H1 (cell line): ENCODE data around the gene ULK2. TPM values are rescaled to one million over a fixed set of nuclear protein-coding genes. Genes with fewer than 3 reads are reported as not detected.

ENCODE experiments used
- CTCF ChIA-PET: fragments of 300-600 bp; sonication (Branson Sonifier 250); formaldehyde crosslinking; loops from one replicate; lab custom pipeline; 2021; ENCODE audit not compliant: partially characterized antibody; lab: Charles Lee
- POLR2A ChIA-PET: fragments of 300-600 bp; sonication (Branson Sonifier 250); formaldehyde crosslinking; loops from one replicate; lab custom pipeline; 2021; ENCODE audit warnings: inconsistent platforms; ENCODE audit not compliant: partially characterized antibody; lab: Charles Lee
- DNase-seq, 2 experiments: peaks; one replicate each; pipeline versions ENCODE4 v3.0.0 to v3.0.0-alpha.2; 2010 to 2022; ENCODE audit warnings: low spot score in 2 of 2, low read depth in 1 of 2, mixed read lengths in 1 of 2
- FAIRE-seq: peaks from 2 replicates; lab custom pipeline; 2011; peaks lifted over from hg19 to GRCh38; lab: Jason Lieb, UNC
- H2AFZ ChIP-seq: 2 replicates; pipeline ENCODE4 v1.8.1; 2012; ENCODE audit warnings: low read length, inconsistent platforms
- H2AK5ac ChIP-seq: 2 replicates; pipeline ENCODE4 v1.6.1; 2013; ENCODE audit warnings: low read depth, low read length
- H2BK120ac ChIP-seq: replicated peaks from 2 replicates; pipeline ENCODE3; 2013; ENCODE audit warnings: low read depth, low read length, inconsistent platforms
- H2BK12ac ChIP-seq: 2 replicates; pipeline ENCODE4 v1.6.1; 2013; ENCODE audit warnings: low read depth, low read length
- H2BK15ac ChIP-seq: 2 replicates; pipeline ENCODE4 v1.6.1; 2013; ENCODE audit warnings: low read length
- H2BK20ac ChIP-seq: 2 replicates; pipeline ENCODE4 v1.6.1; 2013; ENCODE audit warnings: low read length
- H2BK5ac ChIP-seq: 2 replicates; pipeline ENCODE4 v1.6.1; 2013; ENCODE audit warnings: low read depth, low read length
- H3K14ac ChIP-seq: 2 replicates; pipeline ENCODE4 v1.6.1; 2013; ENCODE audit warnings: inconsistent platforms; ENCODE audit not compliant: insufficient read length
- H3K18ac ChIP-seq: 2 replicates; pipeline ENCODE4 v1.6.1; 2013; ENCODE audit warnings: low read length; ENCODE audit errors: extremely low read depth
- H3K23ac ChIP-seq: 2 replicates; pipeline ENCODE4 v1.6.1; 2013; ENCODE audit warnings: inconsistent platforms; ENCODE audit not compliant: insufficient read length
- H3K23me2 ChIP-seq: 2 replicates; pipeline ENCODE4 v1.6.1; 2013; ENCODE audit warnings: low read depth, low read length
- H3K27ac ChIP-seq: 2 replicates; pipeline ENCODE4 v1.6.1; 2011; ENCODE audit warnings: low read depth, low read length, inconsistent platforms
- H3K27me3 ChIP-seq, 4 experiments: replicated peaks in 1 of 4; 1 replicate in 1 of 4; 2 replicates in 3 of 4; pipeline versions ENCODE4 v1.6.1 to v1.8.1; 2011 to 2013; ENCODE audit warnings: low read length in 3 of 4, mild to moderate bottlenecking in 3 of 4, inconsistent platforms in 2 of 4, mixed read lengths in 2 of 4, moderate library complexity in 1 of 4; ENCODE audit not compliant: control insufficient read depth in 3 of 4, insufficient read depth in 3 of 4; ENCODE audit errors: extremely low read depth in 1 of 4
- H3K36me3 ChIP-seq, 4 experiments: 2 replicates each; pipeline versions ENCODE4 v1.6.1 to v1.8.1; 2011 to 2013; ENCODE audit warnings: mild to moderate bottlenecking in 4 of 4, low read length in 3 of 4, moderate library complexity in 2 of 4, control low read depth in 1 of 4, inconsistent platforms in 1 of 4; ENCODE audit not compliant: insufficient read depth in 4 of 4, control insufficient read depth in 2 of 4
- H3K4ac ChIP-seq: replicated peaks from 2 replicates; pipeline ENCODE3; 2013; ENCODE audit warnings: low read length, low read depth, mixed read lengths, inconsistent platforms; ENCODE audit not compliant: insufficient read length
- H3K4me1 ChIP-seq, 4 experiments: replicated peaks in 1 of 4; 1 replicate in 1 of 4; 2 replicates in 3 of 4; pipeline versions ENCODE4 v1.6.1 to v1.8.1; 2011 to 2013; ENCODE audit warnings: low read length in 3 of 4, inconsistent platforms in 2 of 4, mixed read lengths in 1 of 4; ENCODE audit not compliant: insufficient read depth in 4 of 4, control insufficient read depth in 3 of 4
- H3K4me2 ChIP-seq, 2 experiments: 2 replicates each; pipeline versions ENCODE4 v1.6.1 to v1.8.1; 2011 to 2013; ENCODE audit warnings: low read depth in 2 of 2, low read length in 2 of 2, control low read depth in 1 of 2, inconsistent platforms in 1 of 2, mild to moderate bottlenecking in 1 of 2; ENCODE audit not compliant: insufficient read depth in 1 of 2
- H3K4me3 ChIP-seq, 4 experiments: fragments of 200-600, 300-600 bp in 1 of 4; sonication (generic), shearing (Covaris generic), sonication (Bioruptor Twin) in 1 of 4; 2 replicates each; pipeline versions ENCODE4 v1.5.1 to v1.8.1; 2011 to 2016; ENCODE audit warnings: low read length in 4 of 4, low read depth in 3 of 4, control low read depth in 2 of 4, inconsistent platforms in 2 of 4, mild to moderate bottlenecking in 2 of 4, mixed read lengths in 1 of 4, moderate library complexity in 1 of 4; ENCODE audit not compliant: insufficient read depth in 2 of 4; ENCODE audit errors: extremely low read depth in 1 of 4
- H3K56ac ChIP-seq: replicated peaks from 2 replicates; pipeline ENCODE3; 2013; ENCODE audit warnings: low read depth, mild to moderate bottlenecking, mixed read lengths, low read length, inconsistent platforms; ENCODE audit not compliant: insufficient read length
- H3K79me1 ChIP-seq: 2 replicates; pipeline ENCODE4 v1.6.1; 2013; ENCODE audit warnings: low read depth, low read length, control low read depth
- H3K79me2 ChIP-seq, 2 experiments: 2 replicates each; pipeline versions ENCODE4 v1.6.1 to v1.8.1; 2012 to 2013; ENCODE audit warnings: low read length in 2 of 2, mild to moderate bottlenecking in 2 of 2, inconsistent platforms in 1 of 2; ENCODE audit not compliant: insufficient read depth in 2 of 2, control insufficient read depth in 1 of 2
- H3K9ac ChIP-seq, 4 experiments: replicated peaks in 1 of 4; 1 replicate in 1 of 4; 2 replicates in 3 of 4; pipeline versions ENCODE4 v1.6.1 to v1.8.1; 2011 to 2013; ENCODE audit warnings: low read depth in 3 of 4, low read length in 3 of 4, control low read depth in 2 of 4, mild to moderate bottlenecking in 2 of 4, moderate library complexity in 2 of 4, inconsistent platforms in 1 of 4; ENCODE audit errors: extremely low read depth in 1 of 4
- H3K9me3 ChIP-seq, 2 experiments: 2 replicates each; pipeline versions ENCODE4 v1.6.1 to v1.8.1; 2012 to 2013; ENCODE audit warnings: mild to moderate bottlenecking in 2 of 2, moderate library complexity in 2 of 2, control low read depth in 1 of 2, inconsistent platforms in 1 of 2, low read depth in 1 of 2, low read length in 1 of 2, mixed read lengths in 1 of 2; ENCODE audit not compliant: insufficient read depth in 2 of 2
- H4K20me1 ChIP-seq, 2 experiments: replicated peaks in 1 of 2; 2 replicates each; pipeline versions ENCODE3 to v1.8.1; 2011 to 2013; ENCODE audit warnings: inconsistent platforms in 2 of 2, low read length in 2 of 2, mild to moderate bottlenecking in 1 of 2; ENCODE audit not compliant: insufficient read depth in 2 of 2, control insufficient read depth in 1 of 2
- H4K5ac ChIP-seq: 2 replicates; pipeline ENCODE4 v1.6.1; 2013; ENCODE audit warnings: low read length, low read depth, mixed read lengths, inconsistent platforms; ENCODE audit not compliant: insufficient read length
- H4K8ac ChIP-seq: 2 replicates; pipeline ENCODE4 v1.8.0; 2013; ENCODE audit warnings: mild to moderate bottlenecking, moderate library complexity, low read length, inconsistent platforms; ENCODE audit not compliant: insufficient read depth; ENCODE audit errors: extremely low read depth
- H4K91ac ChIP-seq: replicated peaks from 2 replicates; pipeline ENCODE3; 2013; ENCODE audit warnings: low read length, mixed read lengths, inconsistent platforms; ENCODE audit not compliant: insufficient read length
- CTBP2 ChIP-seq: IDR thresholded peaks from 2 replicates; pipeline ENCODE4 v1.7.0; 2011; ENCODE audit warnings: borderline replicate concordance, mild to moderate bottlenecking, moderate library complexity, mixed read lengths, low read length; ENCODE audit not compliant: insufficient read depth, insufficient read length
- NANOG ChIP-seq: IDR thresholded peaks from 2 replicates; pipeline ENCODE4 v1.6.1; 2011; ENCODE audit warnings: low read length, low read depth, mild to moderate bottlenecking, inconsistent platforms; ENCODE audit not compliant: insufficient read depth, poor library complexity, severe bottlenecking
- PHF8 ChIP-seq: fragments of 200-600 bp; sonication (generic); conservative IDR thresholded peaks from 2 replicates; pipeline ENCODE4 v1.7.1; 2012; ENCODE audit warnings: low read depth, mild to moderate bottlenecking, inconsistent platforms, low read length, moderate library complexity
- SIN3A ChIP-seq, 2 experiments: IDR thresholded peaks in 1 of 2; conservative IDR thresholded peaks in 1 of 2; 2 replicates each; pipeline ENCODE4 v1.6.1; 2011 to 2012; ENCODE audit warnings: low read length in 2 of 2, improper control_type of control experiment in 1 of 2, low read depth in 1 of 2, mild to moderate bottlenecking in 1 of 2
- SIRT6 ChIP-seq: IDR thresholded peaks from one replicate; pipeline ENCODE4 v1.7.1; 2012; ENCODE audit warnings: low read length, inconsistent platforms
- SRF ChIP-seq: IDR thresholded peaks from 2 replicates; pipeline ENCODE4 v1.6.1; 2011; ENCODE audit warnings: mild to moderate bottlenecking, low read depth, low read length, moderate library complexity
- TAF7 ChIP-seq: optimal IDR thresholded peaks from 2 replicates; pipeline ENCODE3; 2011; ENCODE audit warnings: low read depth, mild to moderate bottlenecking, inconsistent platforms, low read length, moderate library complexity, borderline replicate concordance
- TEAD4 ChIP-seq: IDR thresholded peaks from 2 replicates; pipeline ENCODE4 v1.6.1; 2012; ENCODE audit warnings: low read depth, low read length, inconsistent platforms, mixed read lengths
- WGBS, 2 experiments: shearing (Covaris generic) in 1 of 2; methylation state at CpG; one replicate each; pipeline versions ENCODE4 v1.1.6 to v1.1.7; 2013 to 2015; ENCODE audit warnings: low lambda C conversion rate in 2 of 2, mixed read lengths in 2 of 2, inconsistent platforms in 1 of 2, low coverage in 1 of 2, missing lambda C conversion rate in 1 of 2; ENCODE audit not compliant: insufficient replicate concordance in 2 of 2, insufficient coverage in 1 of 2, insufficient read length in 1 of 2; ENCODE audit errors: extremely low coverage in 1 of 2, missing lambda C conversion rate in 1 of 2; 5-methylcytosine and 5-hydroxymethylcytosine counted together
- polyA plus RNA-seq, 7 experiments: library from polyadenylated mRNA; depleted of rRNA in 3 of 7; stranded (reverse) in 5 of 7; unstranded in 2 of 7; fragments of >200 nt in 5 of 7; fragments of 200-250 nt in 2 of 7; gene quantifications; 1 replicate in 5 of 7; 2 replicates in 1 of 7; 4 replicates in 1 of 7; pipeline versions ENCODE4 v1.2.1 to v1.2.3, GENCODE V29; 2011 to 2013; ENCODE audit warnings: missing spikeins in 2 of 7, mixed read lengths in 2 of 7
- total RNA-seq: library from RNA; stranded (reverse); fragmentation: NEBNext Ultra II Directional; extraction: Animal tissue kit (Norgen Biotek cat#: 25700); gene quantifications from 2 replicates; pipeline ENCODE4 v1.2.1, GENCODE V29; 2021

ULK2 gene
- total and polyA plus RNA-seq, 2 of the 8 experiments (the other 6 are each of a cell fraction or from before 2014, with no cell fraction given): 5.3 to 9.8 TPM

GRCh38 chr17:19744492-19744891 is 123.2 kb downstream of the ULK2 start:
- Histone ChIP-seq H4K5ac (peak overlapping the region; percentile 86), H2BK5ac (peak overlapping the region; percentile 83; the same call in 1 of the 2 replicates), H3K9me3 (no peaks in the 10 kb centered on the region), H3K18ac (peak overlapping the region; percentile 94), H3K4ac (peak overlapping the region; percentile 47), H2BK20ac (no peak overlapping the region), H2BK120ac (no peak overlapping the region), H2BK15ac (no peak overlapping the region; the same call in 1 of the 2 replicates), H3K23me2 (peaks cover 4% of the 10 kb centered on the region; the same call in 1 of the 2 replicates), H4K20me1 (no peaks in the 10 kb centered on the region), H3K23ac (peak overlapping the region; percentile 17), H3K56ac (no peak overlapping the region), H4K8ac (peak overlapping the region; percentile 90), H3K27me3 (peaks cover 0 to 6% (median 1%) of the 10 kb centered on the region in 4 experiments; a peak in 4 of 7 replicates), H2AFZ (peak overlapping the region; percentile 94; the same call in 1 of the 2 replicates), H3K79me1 (no peaks in the 10 kb centered on the region), H3K4me2 (peak overlapping the region; percentile 74 to 87), H2AK5ac (no peak overlapping the region), H3K4me1 (peaks cover 0 to 9% (median 5%) of the 10 kb centered on the region in 4 experiments; a peak in 5 of 7 replicates), H3K4me3 (peak overlapping the region; percentile 23 to 59 (median 36); a peak in 6 of 8 replicates), H3K79me2 (no peaks in the 10 kb centered on the region), H3K14ac (peak overlapping the region; percentile 98), H3K27ac (no peak overlapping the region), H3K9ac (peak overlapping the region in 1 of 4 experiments; percentile 19; a peak in 2 of 7 replicates), H4K91ac (peak overlapping the region; percentile 88), H3K36me3 (no peaks in the 10 kb centered on the region), H2BK12ac (peak overlapping the region; percentile 84; the same call in 1 of the 2 replicates)
- no peak for TF ChIP-seq TAF7
- TF ChIP-seq CTBP2: no peak
- no peak for TF ChIP-seq NANOG
- no peak for TF ChIP-seq SIN3A (conservative IDR thresholded peaks at IDR 0.05 in 1 of 2, IDR thresholded peaks at IDR 0.05 in 1 of 2; ENCODE audit: low read depth in 1 of 2, low read length in 2 of 2)
- no peak for TF ChIP-seq SRF
- TF ChIP-seq PHF8: peak; percentile 28; the same call in 1 of the 2 replicates
- no peak for TF ChIP-seq SIRT6
- TF ChIP-seq TEAD4: no peak
- ChIA-PET CTCF (interaction anchor here (0.7 to 5.4 kb wide), 27 partner anchors 9 to 381 kb away, joined by 3 to 44 read pairs (median 4); partner anchors contain the start of genes ALDH3A2, B9D1 and MAPK7), POLR2A (interaction anchor here (0.9 to 1.1 kb wide), 4 partner anchors 18 to 252 kb away, joined by 3 to 5 read pairs (median 4); partner anchors contain the start of gene ALDH3A2)
- FAIRE-seq (no peak), DNase-seq (peak in 1 of 2 experiments; percentile 69)
- WGBS, 2 experiments: 52% methylated on average over 4 of the region's 26 CpGs; no CpG with 5 or more reads in 1 of the 2 experiments
